Uterus (tissue), 2 donors: ENCODE data around the gene KRT6B.

Experiments
- CTCF ChIP-seq, 4 experiments: fragments of 200-600 bp in 2 of 4; fragments of 450-650 bp in 2 of 4; sonication (generic) in 2 of 4; IDR thresholded peaks; one replicate each; pipeline ENCODE4 v1.5.1; 2016 to 2019; ENCODE audit warnings: antibody characterized with exemption in 4 of 4, mild to moderate bottlenecking in 2 of 4, moderate library complexity in 1 of 4
- POLR2A ChIP-seq, 2 donors: fragments of 450-650 bp; IDR thresholded peaks; one replicate each; pipeline ENCODE4 v1.6.1; 2016; ENCODE audit warnings: antibody characterized with exemption in 2 of 2, mild to moderate bottlenecking in 1 of 2, moderate library complexity in 1 of 2

DNA sequence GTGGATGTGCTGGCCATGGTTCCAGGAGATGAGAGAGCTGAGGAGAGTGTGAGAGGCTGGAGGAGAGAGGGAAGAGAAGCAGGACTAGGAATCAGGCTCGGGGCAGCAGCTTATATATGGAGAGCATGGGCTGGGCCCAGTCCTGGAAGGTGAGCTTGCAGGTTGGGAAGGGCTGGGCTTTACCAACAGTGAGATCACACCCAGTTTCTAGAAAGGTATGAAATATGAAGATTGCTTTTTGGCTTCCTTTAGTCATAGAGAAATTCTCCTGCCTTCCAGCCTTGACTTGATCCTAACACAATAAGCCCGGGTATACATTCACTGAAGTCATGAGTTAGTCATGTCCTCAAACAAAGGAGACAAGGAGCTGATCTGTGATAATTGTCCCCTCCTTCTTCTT lies 41.2 kb upstream of the KRT6B start, which contains the start of gene KRT6A:
- no peak for TF ChIP-seq CTCF (IDR thresholded peaks at IDR 0.05)
- no peak for TF ChIP-seq POLR2A (IDR thresholded peaks at IDR 0.05)
